ENCODE results near the gene ADPGK. TPM values are rescaled to one million over a fixed set of nuclear protein-coding genes. Genes with fewer than 3 reads are reported as not detected.

ADPGK gene
- total RNA-seq, 1 donor from 2014 or later: 24.8 TPM

GRCh38 chr15:72749700-72750099 lies 33.9 kb downstream of the ADPGK start:
- Histone ChIP-seq H3K4me3 (no peak overlapping the region), H3K4me1 (no peaks in the 10 kb centered on the region), H3K27me3 (no peaks in the 10 kb centered on the region), H3K27ac (no peak overlapping the region), H3K36me3 (peaks cover 9 to 29% of the 10 kb centered on the region in 2 donors), H3K9me3 (no peaks in the 10 kb centered on the region)
- intact Hi-C loops (cut with DNase I): no loop called here
- no peak for TF ChIP-seq CTCF (IDR thresholded peaks at IDR 0.05)
- DNase-seq (ENCODE audit: low spot score in 2 of 2): no peak

DNA sequence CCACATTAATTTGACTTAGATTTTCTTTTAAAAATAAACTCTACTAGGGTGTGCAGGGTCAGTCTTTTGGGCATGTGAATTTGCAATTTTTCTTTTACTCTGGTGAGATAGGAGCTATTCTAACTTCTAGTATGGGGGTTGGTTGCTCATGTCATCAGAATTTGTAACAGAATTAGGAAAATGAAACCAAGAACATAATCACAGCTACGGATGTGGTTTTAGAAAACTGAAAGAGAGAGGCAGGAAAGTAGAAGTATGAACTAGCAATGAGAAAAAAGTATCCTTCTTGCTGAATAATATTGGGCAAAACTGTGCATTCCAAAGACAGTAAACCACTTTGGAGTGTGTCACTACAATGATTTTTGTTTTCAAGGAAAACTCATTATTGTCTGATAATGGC lies 43.3 kb downstream of the ADPGK start:
- Histone ChIP-seq H3K4me3 (no peak overlapping the region), H3K27me3 (no peaks in the 10 kb centered on the region), H3K36me3 (peaks cover 31 to 51% of the 10 kb centered on the region in 2 donors), H3K27ac (no peak overlapping the region), H3K9me3 (no peaks in the 10 kb centered on the region), H3K4me1 (no peaks in the 10 kb centered on the region)
- intact Hi-C loops (cut with DNase I): no loop called here
- TF ChIP-seq CTCF (IDR thresholded peaks at IDR 0.05): no peak
- DNase-seq (ENCODE audit: low spot score in 2 of 2): no peak

- Histone ChIP-seq H3K9me3 (no peaks in the 10 kb centered on the region), H3K4me3 (no peak overlapping the region), H3K27ac (no peak overlapping the region), H3K36me3 (peaks cover 35 to 65% of the 10 kb centered on the region in 2 donors), H3K27me3 (no peaks in the 10 kb centered on the region), H3K4me1 (no peaks in the 10 kb centered on the region)
- intact Hi-C loops (cut with DNase I): no loop called here
- DNase-seq (ENCODE audit: low spot score in 2 of 2): no peak
- TF ChIP-seq CTCF (IDR thresholded peaks at IDR 0.05): no peak
These were observed 45.8 kb downstream of the ADPGK start for GRCh38 chr15:72737723-72738122.

GRCh38 chr15:72737061-72737460 lies 46.5 kb downstream of the ADPGK start:
- no peak overlapping the region for H3K27ac ChIP-seq
- H3K36me3 ChIP-seq: peaks cover 35 to 67% of the 10 kb centered on the region in 2 donors
- intact Hi-C loops (cut with DNase I): no loop called here
- DNase-seq (ENCODE audit: low spot score in 2 of 2): no peak
- no peak for TF ChIP-seq CTCF (IDR thresholded peaks at IDR 0.05)
- no peaks in the 10 kb centered on the region for H3K9me3 ChIP-seq
- no peaks in the 10 kb centered on the region for H3K4me1 ChIP-seq
- no peak overlapping the region for H3K4me3 ChIP-seq
- H3K27me3 ChIP-seq: no peaks in the 10 kb centered on the region

DNA sequence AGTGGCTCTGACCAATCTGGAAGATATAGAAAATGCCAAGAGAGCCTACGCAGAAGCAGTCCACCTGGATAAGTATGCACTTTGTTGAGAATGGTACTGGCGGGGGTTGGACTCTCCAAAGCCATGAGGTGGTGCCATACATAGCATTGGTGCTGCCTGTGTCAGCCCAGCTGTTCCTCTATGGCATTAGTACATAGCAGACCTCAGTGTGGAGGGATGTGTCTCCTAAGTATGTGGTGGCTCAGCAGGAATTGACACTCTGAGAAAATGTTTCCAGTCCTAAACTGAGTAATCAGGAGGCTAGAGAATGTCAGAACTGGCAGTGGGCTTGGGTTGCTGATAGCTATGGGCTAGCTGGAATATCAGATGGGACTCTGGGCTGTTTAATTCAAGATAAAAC lies 48.4 kb downstream of the ADPGK start:
- intact Hi-C loops (cut with DNase I): no loop called here

More for the DNA sequence above, 48.4 kb downstream of the ADPGK start:
- H3K27me3 ChIP-seq: no peaks in the 10 kb centered on the region
- H3K9me3 ChIP-seq: no peaks in the 10 kb centered on the region
- TF ChIP-seq CTCF (IDR thresholded peaks at IDR 0.05): no peak
- H3K4me1 ChIP-seq: no peaks in the 10 kb centered on the region
- peaks cover 35 to 60% of the 10 kb centered on the region in 2 donors for H3K36me3 ChIP-seq
- no peak overlapping the region for H3K27ac ChIP-seq
- no peak for DNase-seq (ENCODE audit: low spot score in 2 of 2)
- H3K4me3 ChIP-seq: no peak overlapping the region

Data from ascending aorta (tissue), 2 donors.